ENCODE results near the gene TSC22D3. TPM values are rescaled to one million over a fixed set of nuclear protein-coding genes. Genes with fewer than 3 reads are reported as not detected.

The TSC22D3 gene
- total RNA-seq, 2 donors from 2014 or later: 144 to 147 TPM

DNA sequence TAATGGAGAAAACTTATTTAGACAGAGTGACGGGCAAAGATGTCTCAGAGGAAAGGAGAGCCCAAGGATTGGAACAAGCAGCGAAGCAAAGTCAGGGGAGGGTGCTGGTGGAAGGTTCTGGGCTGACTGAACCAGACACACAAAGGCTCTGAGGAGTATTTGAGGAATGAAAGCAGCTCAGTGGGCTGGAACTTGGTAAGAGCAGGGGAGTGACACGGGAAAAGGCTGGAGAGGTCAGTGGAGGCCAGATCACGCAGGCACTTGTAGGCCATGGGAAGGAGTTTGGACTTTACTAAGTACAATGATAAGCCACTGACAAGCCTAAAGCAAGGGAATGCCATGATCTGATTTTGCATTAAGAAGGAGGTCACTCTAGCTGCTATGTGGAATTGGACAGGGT is 71.4 kb downstream of the TSC22D3 start:
- no peak overlapping the region for H3K27ac ChIP-seq
- no peaks in the 10 kb centered on the region for H3K36me3 ChIP-seq (replicated peaks in 1 of 2; ENCODE audit: insufficient read depth in 1 of 2, low read depth in 2 of 2)
- H3K9me3 ChIP-seq: no peaks in the 10 kb centered on the region
- no peaks in the 10 kb centered on the region for H3K27me3 ChIP-seq
- ATAC-seq (no peak), DNase-seq (no peak)
- H3K4me1 ChIP-seq: peaks cover 13% of the 10 kb centered on the region
- H3K4me3 ChIP-seq: no peak overlapping the region
- 78 to 87% methylated on average over 4 of the region's 4 CpGs for WGBS, 2 donors
- intact Hi-C loops (cut with DNase I): no loop called here
- TF ChIP-seq, protein P1, sequence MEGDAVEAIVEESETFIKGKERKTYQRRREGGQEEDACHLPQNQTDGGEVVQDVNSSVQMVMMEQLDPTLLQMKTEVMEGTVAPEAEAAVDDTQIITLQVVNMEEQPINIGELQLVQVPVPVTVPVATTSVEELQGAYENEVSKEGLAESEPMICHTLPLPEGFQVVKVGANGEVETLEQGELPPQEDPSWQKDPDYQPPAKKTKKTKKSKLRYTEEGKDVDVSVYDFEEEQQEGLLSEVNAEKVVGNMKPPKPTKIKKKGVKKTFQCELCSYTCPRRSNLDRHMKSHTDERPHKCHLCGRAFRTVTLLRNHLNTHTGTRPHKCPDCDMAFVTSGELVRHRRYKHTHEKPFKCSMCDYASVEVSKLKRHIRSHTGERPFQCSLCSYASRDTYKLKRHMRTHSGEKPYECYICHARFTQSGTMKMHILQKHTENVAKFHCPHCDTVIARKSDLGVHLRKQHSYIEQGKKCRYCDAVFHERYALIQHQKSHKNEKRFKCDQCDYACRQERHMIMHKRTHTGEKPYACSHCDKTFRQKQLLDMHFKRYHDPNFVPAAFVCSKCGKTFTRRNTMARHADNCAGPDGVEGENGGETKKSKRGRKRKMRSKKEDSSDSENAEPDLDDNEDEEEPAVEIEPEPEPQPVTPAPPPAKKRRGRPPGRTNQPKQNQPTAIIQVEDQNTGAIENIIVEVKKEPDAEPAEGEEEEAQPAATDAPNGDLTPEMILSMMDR (IDR thresholded peaks at IDR 0.05): no peak
- no peak for TF ChIP-seq POLR2A (IDR thresholded peaks at IDR 0.05)

DNA sequence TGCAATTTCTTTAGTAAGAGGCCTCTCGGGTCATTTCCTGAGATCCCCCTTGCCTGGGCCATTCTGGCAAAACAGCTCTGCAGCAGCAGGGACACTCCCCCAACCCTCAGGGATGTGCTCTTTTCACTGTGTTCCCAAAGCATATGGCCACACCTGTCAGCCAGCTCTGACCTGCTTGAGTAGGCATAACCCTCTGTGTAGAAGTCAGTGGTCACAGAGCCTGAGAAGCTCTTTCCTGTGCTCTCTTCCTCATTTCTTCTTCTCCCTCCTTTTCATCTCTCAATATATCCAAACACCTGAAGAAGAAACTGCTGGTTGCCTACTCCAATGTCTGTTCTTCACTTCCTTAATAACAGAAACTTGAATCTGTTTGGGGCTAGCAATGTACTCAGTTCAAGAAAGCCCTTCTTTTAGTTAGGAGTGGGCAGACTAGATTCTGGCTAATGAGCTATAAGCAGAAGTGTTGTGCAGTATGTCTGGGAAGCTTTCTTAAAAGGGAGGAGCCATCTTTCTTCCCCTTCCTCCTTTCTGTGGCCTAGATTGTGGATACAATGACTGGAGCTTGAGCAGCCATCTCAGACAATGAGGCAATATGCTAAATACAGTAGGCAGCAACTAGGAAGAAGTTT is 74.0 kb downstream of the TSC22D3 start:
- no peak for ATAC-seq
- intact Hi-C loops (cut with DNase I): no loop called here
- Histone ChIP-seq H3K4me3 (no peak overlapping the region), H3K27me3 (no peaks in the 10 kb centered on the region), H3K9me3 (no peaks in the 10 kb centered on the region), H3K4me1 (peaks cover 13% of the 10 kb centered on the region), H3K27ac (peak overlapping the region in 1 of 4 donors; percentile 68), H3K36me3 (replicated peaks in 1 of 2; ENCODE audit: insufficient read depth in 1 of 2, low read depth in 2 of 2) (no peaks in the 10 kb centered on the region)
- DNase-seq: no peak
- TF ChIP-seq, protein P1 (IDR thresholded peaks at IDR 0.05): no peak
- no peak for TF ChIP-seq POLR2A (IDR thresholded peaks at IDR 0.05)
- WGBS, 2 donors: 86 to 100% methylated on average over 1 of the region's 1 CpG

GRCh38 chrX:107700790-107701189 is 74.8 kb downstream of the TSC22D3 start:
- TF ChIP-seq, protein P1 (IDR thresholded peaks at IDR 0.05): no peak
- TF ChIP-seq POLR2A (IDR thresholded peaks at IDR 0.05): no peak
- DNase-seq (no peak), ATAC-seq (no peak)
- no peak overlapping the region for H3K4me3 ChIP-seq
- no peaks in the 10 kb centered on the region for H3K27me3 ChIP-seq
- peaks cover 13% of the 10 kb centered on the region for H3K4me1 ChIP-seq
- H3K27ac ChIP-seq: peak overlapping the region in 2 of 4 donors; percentile 66 to 68
- no peaks in the 10 kb centered on the region for H3K9me3 ChIP-seq
- no peaks in the 10 kb centered on the region for H3K36me3 ChIP-seq (replicated peaks in 1 of 2; ENCODE audit: insufficient read depth in 1 of 2, low read depth in 2 of 2)
- intact Hi-C loops (cut with DNase I): no loop called here

GRCh38 chrX:107700317-107700774 is 75.2 kb downstream of the TSC22D3 start:
- DNase-seq (peak; percentile 46 to 76 (median 70)), ATAC-seq (peak; percentile 96)
- Histone ChIP-seq H3K4me1 (peaks cover 13% of the 10 kb centered on the region), H3K9me3 (no peaks in the 10 kb centered on the region), H3K36me3 (replicated peaks in 1 of 2; ENCODE audit: insufficient read depth in 1 of 2, low read depth in 2 of 2) (no peaks in the 10 kb centered on the region), H3K27ac (peak overlapping the region in 3 of 4 donors; percentile 24 to 68 (median 66)), H3K4me3 (no peak overlapping the region), H3K27me3 (no peaks in the 10 kb centered on the region)
- no peak for TF ChIP-seq POLR2A (IDR thresholded peaks at IDR 0.05)
- TF ChIP-seq, protein P1 (IDR thresholded peaks at IDR 0.05): no peak
- 7 to 8% methylated on average over 2 to 4 of the region's 4 CpGs for WGBS, 2 donors
- intact Hi-C loops (cut with DNase I): no loop called here

DNA sequence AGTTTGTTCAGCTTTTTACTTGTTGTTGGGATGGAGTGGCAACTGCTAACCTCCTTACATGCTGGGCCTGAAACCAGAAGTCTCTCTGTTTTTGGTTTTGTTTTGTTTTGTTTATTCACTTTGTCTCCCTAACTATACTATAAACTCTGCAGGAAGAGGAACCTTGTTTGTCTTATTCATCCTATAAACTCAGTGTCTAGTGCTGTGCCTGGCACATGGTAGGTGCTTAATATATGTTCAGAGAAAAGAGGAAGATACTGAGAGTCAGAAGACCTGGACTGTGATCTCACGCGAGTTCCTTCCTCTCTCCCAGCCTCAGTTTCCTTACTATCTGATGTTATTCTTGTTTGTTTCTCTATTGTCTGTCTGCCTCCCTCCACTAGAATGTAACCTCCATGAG is 76.0 kb downstream of the TSC22D3 start:
- peaks cover 13% of the 10 kb centered on the region for H3K4me1 ChIP-seq
- H3K27ac ChIP-seq: peak overlapping the region in 3 of 4 donors; percentile 24 to 68 (median 66)
- ATAC-seq: no peak
- no peak for DNase-seq
- H3K36me3 ChIP-seq (replicated peaks in 1 of 2; ENCODE audit: insufficient read depth in 1 of 2, low read depth in 2 of 2): no peaks in the 10 kb centered on the region
- TF ChIP-seq POLR2A (IDR thresholded peaks at IDR 0.05): no peak
- TF ChIP-seq, protein P1 (IDR thresholded peaks at IDR 0.05): no peak
- no peak overlapping the region for H3K4me3 ChIP-seq
- intact Hi-C loops (cut with DNase I): no loop called here
- no peaks in the 10 kb centered on the region for H3K9me3 ChIP-seq
- WGBS, 2 donors: 66 to 80% methylated on average over 2 of the region's 2 CpGs
- H3K27me3 ChIP-seq: no peaks in the 10 kb centered on the region
